PC-9 (cell line): ENCODE measurements around the gene FN3K. TPM values are rescaled to one million over a fixed set of nuclear protein-coding genes. Genes with fewer than 3 reads are reported as not detected.

Experiments
- BruUV-seq: library from RNA; stranded (reverse); fragments of 400-500 nt; replicated peaks from 2 replicates; lab custom pipeline; 2021; lab: Mats Ljungman, UMichigan
- CTCF ChIA-PET: fragments of 300-600 bp; sonication (Branson Sonifier 250); formaldehyde crosslinking; loops from one replicate; lab custom pipeline; 2022; ENCODE audit warnings: antibody characterized with exemption; lab: Charles Lee
- POLR2A ChIA-PET: fragments of 300-600 bp; sonication (Branson Sonifier 250); formaldehyde crosslinking; loops from one replicate; lab custom pipeline; 2022; ENCODE audit warnings: antibody characterized with exemption; ENCODE audit not compliant: unreplicated experiment; lab: Charles Lee
- DNase-seq, 2 experiments: peaks; one replicate each; pipeline versions ENCODE4 v3.0.0 to v3.0.0-alpha.2; 2015 to 2022; ENCODE audit warnings: mixed read lengths in 1 of 2
- H2AFZ ChIP-seq: fragments of 200-600 bp; sonication (generic); 2 replicates; pipeline ENCODE4 v1.8.1; 2017; ENCODE audit warnings: antibody characterized with exemption
- H3F3A ChIP-seq: fragments of 200-600 bp; sonication (generic); 2 replicates; pipeline ENCODE4 v1.8.1; 2017; ENCODE audit warnings: antibody characterized with exemption, mild to moderate bottlenecking, low read depth; ENCODE audit not compliant: insufficient read depth
- H3K27ac ChIP-seq: fragments of 200-600 bp; sonication (generic); 2 replicates; pipeline ENCODE4 v1.6.1; 2016; ENCODE audit warnings: mixed run types
- H3K27me3 ChIP-seq: fragments of 200-600 bp; sonication (generic); 2 replicates; pipeline ENCODE4 v1.6.1; 2016; ENCODE audit warnings: low read depth, mixed run types; ENCODE audit not compliant: insufficient read depth
- H3K36me3 ChIP-seq: fragments of 200-600 bp; sonication (generic); 2 replicates; pipeline ENCODE4 v1.6.1; 2016; ENCODE audit warnings: low read depth, mixed run types
- H3K4me1 ChIP-seq: fragments of 200-600 bp; sonication (generic); replicated peaks from 2 replicates; pipeline ENCODE4 v1.6.1; 2016; ENCODE audit warnings: mixed run types; ENCODE audit not compliant: insufficient read depth
- H3K4me2 ChIP-seq: fragments of 200-600 bp; sonication (generic); 2 replicates; pipeline ENCODE4 v1.6.1; 2017; ENCODE audit warnings: mixed run types
- H3K4me3 ChIP-seq: fragments of 200-600 bp; sonication (generic); 2 replicates; pipeline ENCODE4 v1.6.1; 2016; ENCODE audit warnings: mixed run types
- H3K79me2 ChIP-seq: fragments of 200-600 bp; sonication (generic); 2 replicates; pipeline ENCODE4 v1.6.1; 2017; ENCODE audit warnings: low read depth, mixed run types
- H3K9me2 ChIP-seq: fragments of 200-600 bp; sonication (generic); 2 replicates; pipeline ENCODE4 v1.8.1; 2017; ENCODE audit warnings: mild to moderate bottlenecking; ENCODE audit not compliant: insufficient read depth
- H3K9me3 ChIP-seq: fragments of 200-600 bp; sonication (generic); 2 replicates; pipeline ENCODE4 v1.8.1; 2016; ENCODE audit warnings: low read depth; ENCODE audit not compliant: insufficient read depth
- H4K20me1 ChIP-seq: fragments of 200-600 bp; sonication (generic); 2 replicates; pipeline ENCODE4 v1.8.1; 2017; ENCODE audit not compliant: insufficient read depth
- EZH2 ChIP-seq: fragments of 200-600 bp; sonication (generic); IDR thresholded peaks from 2 replicates; pipeline ENCODE4 v1.8.0; 2017; ENCODE audit warnings: antibody characterized with exemption, low read depth
- intact Hi-C: fragments of 100-400 bp; cut with micrococcal nuclease; formaldehyde crosslinking; loops from one replicate; pipeline ENCODE4 v1.10.0; 2022; ENCODE audit not compliant: unreplicated experiment
- total RNA-seq: library from RNA; stranded (reverse); gene quantifications from 2 replicates; pipeline ENCODE4 v1.2.3, GENCODE V29; 2021
- TF ChIP-seq, protein P1 (sequence below): fragments of 200-600 bp; sonication (generic); conservative IDR thresholded peaks from 2 replicates; pipeline ENCODE4 v1.6.1; 2017; ENCODE audit warnings: mixed run types, antibody characterized with exemption, mild to moderate bottlenecking, moderate library complexity

FN3K gene
- total RNA-seq, 1 experiment from 2014 or later, result 14.0 TPM

DNA sequence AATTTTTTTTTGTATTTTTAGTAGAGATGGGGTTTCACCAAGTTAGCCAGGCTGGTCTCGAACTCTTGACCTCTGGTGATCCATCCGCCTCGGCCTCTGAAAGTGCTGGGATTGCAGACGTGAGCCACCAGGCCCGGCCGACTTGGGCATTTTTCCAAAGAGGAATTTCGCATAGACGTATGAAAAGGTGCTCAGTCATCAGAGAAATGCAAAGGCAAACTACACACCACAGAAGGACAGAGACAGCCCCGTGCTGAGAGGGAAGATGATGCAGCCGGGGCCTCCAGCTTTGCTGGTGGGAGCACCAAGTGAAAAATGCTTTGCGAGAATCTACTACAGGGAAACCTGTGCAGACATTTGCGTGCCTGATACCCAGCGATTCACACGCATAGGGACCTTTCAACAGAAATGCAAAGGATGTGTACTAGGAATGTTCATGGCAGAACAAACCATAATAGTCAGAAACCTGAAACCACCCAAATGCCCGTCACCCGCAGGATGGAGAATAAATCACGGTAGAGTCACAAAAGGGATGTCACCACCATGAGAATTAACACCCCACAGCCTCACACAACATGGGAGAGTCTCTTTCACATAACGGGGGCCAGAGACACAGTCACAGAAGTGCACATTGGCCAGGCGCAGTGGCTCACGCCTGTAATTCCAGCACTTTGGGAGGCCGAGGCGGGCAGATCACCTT is 42.1 kb upstream of the FN3K start:
- no peaks in the 10 kb centered on the region for H3K27me3 ChIP-seq
- no peak overlapping the region for H3K27ac ChIP-seq
- no peak overlapping the region for H3K4me2 ChIP-seq
- no peaks in the 10 kb centered on the region for H3K4me1 ChIP-seq
- BruUV-seq, result no TSS peak
- no peaks in the 10 kb centered on the region for H3K9me2 ChIP-seq
- H3K9me3 ChIP-seq, result no peaks in the 10 kb centered on the region
- H3F3A ChIP-seq, result no peaks in the 10 kb centered on the region
- no peaks in the 10 kb centered on the region for H4K20me1 ChIP-seq
- POLR2A ChIA-PET, result no interaction called here
- no peaks in the 10 kb centered on the region for H3K79me2 ChIP-seq
- intact Hi-C loops, result no loop called here
- TF ChIP-seq EZH2, result no peak
- TF ChIP-seq, protein P1, sequence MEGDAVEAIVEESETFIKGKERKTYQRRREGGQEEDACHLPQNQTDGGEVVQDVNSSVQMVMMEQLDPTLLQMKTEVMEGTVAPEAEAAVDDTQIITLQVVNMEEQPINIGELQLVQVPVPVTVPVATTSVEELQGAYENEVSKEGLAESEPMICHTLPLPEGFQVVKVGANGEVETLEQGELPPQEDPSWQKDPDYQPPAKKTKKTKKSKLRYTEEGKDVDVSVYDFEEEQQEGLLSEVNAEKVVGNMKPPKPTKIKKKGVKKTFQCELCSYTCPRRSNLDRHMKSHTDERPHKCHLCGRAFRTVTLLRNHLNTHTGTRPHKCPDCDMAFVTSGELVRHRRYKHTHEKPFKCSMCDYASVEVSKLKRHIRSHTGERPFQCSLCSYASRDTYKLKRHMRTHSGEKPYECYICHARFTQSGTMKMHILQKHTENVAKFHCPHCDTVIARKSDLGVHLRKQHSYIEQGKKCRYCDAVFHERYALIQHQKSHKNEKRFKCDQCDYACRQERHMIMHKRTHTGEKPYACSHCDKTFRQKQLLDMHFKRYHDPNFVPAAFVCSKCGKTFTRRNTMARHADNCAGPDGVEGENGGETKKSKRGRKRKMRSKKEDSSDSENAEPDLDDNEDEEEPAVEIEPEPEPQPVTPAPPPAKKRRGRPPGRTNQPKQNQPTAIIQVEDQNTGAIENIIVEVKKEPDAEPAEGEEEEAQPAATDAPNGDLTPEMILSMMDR, result no peak
- CTCF ChIA-PET, result no interaction called here
- DNase-seq, result no peak
- no peak overlapping the region for H2AFZ ChIP-seq
- no peaks in the 10 kb centered on the region for H3K36me3 ChIP-seq
- H3K4me3 ChIP-seq, result no peak overlapping the region

DNA sequence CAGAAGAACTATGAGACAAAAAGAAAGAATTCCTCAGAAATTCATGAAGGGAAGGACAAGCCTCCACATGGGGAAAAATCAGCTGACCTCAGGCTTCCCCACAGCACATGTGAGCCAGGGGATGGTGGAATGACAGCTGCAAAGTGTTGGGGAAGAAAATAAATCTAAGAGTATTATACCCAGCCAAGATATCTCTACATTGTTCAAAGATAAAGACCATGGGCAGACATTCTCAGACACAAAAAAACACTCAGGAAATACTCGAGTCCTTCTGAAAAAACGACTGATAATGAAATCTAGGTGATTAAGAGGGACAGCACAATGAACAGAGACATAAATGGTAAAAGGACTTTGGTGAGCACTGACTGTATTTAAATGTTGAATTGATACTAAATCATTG is 40.8 kb upstream of the FN3K start:
- intact Hi-C loops, result no loop called here
- no peaks in the 10 kb centered on the region for H3K9me2 ChIP-seq
- no peak overlapping the region for H2AFZ ChIP-seq
- no peak overlapping the region for H3K27ac ChIP-seq
- no peaks in the 10 kb centered on the region for H3K36me3 ChIP-seq
- DNase-seq, result no peak
- H3K4me1 ChIP-seq, result no peaks in the 10 kb centered on the region
- no peaks in the 10 kb centered on the region for H3K79me2 ChIP-seq
- CTCF ChIA-PET, result no interaction called here
- no peaks in the 10 kb centered on the region for H3F3A ChIP-seq
- no peak overlapping the region for H3K4me2 ChIP-seq
- no peak for TF ChIP-seq EZH2
- TF ChIP-seq, protein P1, result no peak
- POLR2A ChIA-PET, result no interaction called here
- no peaks in the 10 kb centered on the region for H3K27me3 ChIP-seq
- no TSS peak for BruUV-seq
- no peaks in the 10 kb centered on the region for H3K9me3 ChIP-seq
- no peaks in the 10 kb centered on the region for H4K20me1 ChIP-seq
- H3K4me3 ChIP-seq, result no peak overlapping the region

DNA sequence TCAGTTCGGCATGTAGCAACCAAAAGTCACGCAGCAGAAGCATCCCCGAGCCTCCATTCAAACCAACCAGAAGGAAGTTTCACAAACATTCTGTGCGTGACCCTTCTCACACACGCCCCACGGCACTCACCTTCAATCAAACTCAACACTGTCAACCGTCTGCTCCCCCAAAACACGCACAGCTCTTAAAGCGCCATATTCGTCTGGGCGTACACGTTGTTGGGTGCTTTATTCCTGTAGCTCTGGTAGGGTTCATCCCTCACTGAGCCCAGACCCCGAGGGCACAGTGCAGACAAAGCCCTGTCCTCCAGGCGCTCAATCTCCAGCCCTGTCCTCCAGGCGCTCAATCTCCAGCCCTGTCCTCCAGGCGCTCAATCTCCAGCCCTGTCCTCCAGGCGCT is 39.2 kb upstream of the FN3K start:
- H3K4me3 ChIP-seq, result no peak overlapping the region
- intact Hi-C loops, result no loop called here
- no peaks in the 10 kb centered on the region for H3K79me2 ChIP-seq
- H3K9me3 ChIP-seq, result no peaks in the 10 kb centered on the region
- no peaks in the 10 kb centered on the region for H3K4me1 ChIP-seq
- no peaks in the 10 kb centered on the region for H4K20me1 ChIP-seq
- CTCF ChIA-PET, result no interaction called here
- no peak overlapping the region for H3K27ac ChIP-seq
- no peak overlapping the region for H2AFZ ChIP-seq
- DNase-seq, result no peak
- H3K36me3 ChIP-seq, result no peaks in the 10 kb centered on the region
- TF ChIP-seq, protein P1, result no peak
- TF ChIP-seq EZH2, result no peak
- no peaks in the 10 kb centered on the region for H3K9me2 ChIP-seq
- H3F3A ChIP-seq, result no peaks in the 10 kb centered on the region
- H3K4me2 ChIP-seq, result no peak overlapping the region
- POLR2A ChIA-PET, result no interaction called here
- no peaks in the 10 kb centered on the region for H3K27me3 ChIP-seq
- BruUV-seq, result no TSS peak
